Keratinocyte (primary cell): ENCODE measurements around the gene MAN1C1. TPM values are rescaled to one million over a fixed set of nuclear protein-coding genes. Genes with fewer than 3 reads are reported as not detected.

Experiments used
- DNase-seq: peaks from one replicate; pipeline ENCODE4 v3.0.0-alpha.2; 2011; ENCODE audit warnings: low read depth, missing footprints, low spot score
- FAIRE-seq: peaks from 2 replicates; lab custom pipeline; 2011; peaks lifted over from hg19 to GRCh38; lab: Jason Lieb, UNC
- H2AFZ ChIP-seq: 2 replicates; pipeline ENCODE4 v1.6.0; 2012; ENCODE audit warnings: low read length, control low read depth, inconsistent platforms; ENCODE audit not compliant: control insufficient read depth
- H3K27ac ChIP-seq: 2 replicates; pipeline ENCODE4 v1.5.1; 2011; ENCODE audit warnings: low read length; ENCODE audit not compliant: control insufficient read depth, insufficient read depth
- H3K27me3 ChIP-seq: 3 replicates; pipeline ENCODE4 v1.6.0; 2011; ENCODE audit warnings: low read length; ENCODE audit not compliant: control insufficient read depth, insufficient read depth; ENCODE audit errors: extremely low read depth
- H3K36me3 ChIP-seq, 2 experiments: 2 replicates in 1 of 2; 3 replicates in 1 of 2; pipeline ENCODE4 v1.5.1; 2011; ENCODE audit warnings: low read length in 2 of 2, mild to moderate bottlenecking in 1 of 2; ENCODE audit not compliant: control insufficient read depth in 2 of 2, insufficient read depth in 2 of 2; ENCODE audit errors: extremely low read depth in 1 of 2
- H3K4me1 ChIP-seq: 3 replicates; pipeline ENCODE4 v1.5.1; 2011; ENCODE audit warnings: low read length; ENCODE audit not compliant: control insufficient read depth, insufficient read depth; ENCODE audit errors: extremely low read depth
- H3K4me2 ChIP-seq: 3 replicates; pipeline ENCODE4 v1.6.0; 2011; ENCODE audit warnings: low read depth, low read length; ENCODE audit not compliant: control insufficient read depth, insufficient read depth; ENCODE audit errors: extremely low read depth
- H3K4me3 ChIP-seq, 3 experiments: fragments of 200-600 bp in 1 of 3; sonication (generic) in 1 of 3; 2 replicates in 2 of 3; 3 replicates in 1 of 3; pipeline ENCODE4 v1.5.1; 2011 to 2016; ENCODE audit warnings: low read length in 3 of 3, mild to moderate bottlenecking in 3 of 3, control low read depth in 2 of 3, inconsistent platforms in 1 of 3, low read depth in 1 of 3, mixed read lengths in 1 of 3, mixed run types in 1 of 3, moderate library complexity in 1 of 3; ENCODE audit not compliant: control insufficient read depth in 2 of 3, insufficient read depth in 2 of 3; ENCODE audit errors: extremely low read depth in 1 of 3
- H3K79me2 ChIP-seq: 2 replicates; pipeline ENCODE4 v1.6.0; 2012; ENCODE audit warnings: low read length; ENCODE audit not compliant: control insufficient read depth, insufficient read depth
- H3K9ac ChIP-seq: 3 replicates; pipeline ENCODE4 v1.6.0; 2011; ENCODE audit warnings: low read length; ENCODE audit not compliant: control insufficient read depth, insufficient read depth; ENCODE audit errors: extremely low read depth
- H3K9me1 ChIP-seq: 3 replicates; pipeline ENCODE4 v1.6.0; 2011; ENCODE audit warnings: low read length; ENCODE audit not compliant: control insufficient read depth, insufficient read depth; ENCODE audit errors: extremely low read depth
- H3K9me3 ChIP-seq: 2 replicates; pipeline ENCODE4 v1.5.1; 2012; ENCODE audit warnings: low read depth, low read length; ENCODE audit not compliant: control insufficient read depth
- H4K20me1 ChIP-seq: 3 replicates; pipeline ENCODE4 v1.6.0; 2011; ENCODE audit warnings: low read length; ENCODE audit not compliant: control insufficient read depth, insufficient read depth; ENCODE audit errors: extremely low read depth
- EZH2 ChIP-seq: IDR thresholded peaks from one replicate; pipeline ENCODE4 v1.6.1; 2012; ENCODE audit warnings: inconsistent platforms, mild to moderate bottlenecking, low read length, moderate library complexity
- dilution Hi-C: fragments of 300-500 bp; cut with MboI; formaldehyde crosslinking; loops from one replicate; pipeline ENCODE4 v1.7.0; 2020; ENCODE audit warnings: low sequenced_read_pairs; ENCODE audit not compliant: extremely low pct_ligation_motif_present
- polyA plus RNA-seq, 5 experiments: library from polyadenylated mRNA; depleted of rRNA in 3 of 5; stranded (reverse) in 3 of 5; stranded (forward) in 1 of 5; unstranded in 1 of 5; fragments of >200 nt; gene quantifications; 1 replicate in 1 of 5; 2 replicates in 3 of 5; 3 replicates in 1 of 5; pipeline versions ENCODE4 v1.2.1 to v1.2.3, GENCODE V29; 2011 to 2012; ENCODE audit warnings: missing spikeins in 2 of 5, low read depth in 1 of 5, low replicate concordance in 1 of 5
- TF ChIP-seq, protein P1 (sequence below), 3 experiments: IDR thresholded peaks in 1 of 3; conservative IDR thresholded peaks in 1 of 3; optimal IDR thresholded peaks in 1 of 3; 2 replicates in 2 of 3; 3 replicates in 1 of 3; pipeline versions ENCODE3 to v1.5.1; 2011; ENCODE audit warnings: low read length in 3 of 3, mild to moderate bottlenecking in 3 of 3, moderate library complexity in 2 of 3, control low read depth in 1 of 3, inconsistent platforms in 1 of 3; ENCODE audit not compliant: insufficient read depth in 2 of 3; ENCODE audit errors: extremely low read depth in 1 of 3

Gene MAN1C1
- polyA plus RNA-seq, 1 donor (not counting 4 experiments of a cell fraction or from before 2014, with no cell fraction given): 0.07 TPM

DNA sequence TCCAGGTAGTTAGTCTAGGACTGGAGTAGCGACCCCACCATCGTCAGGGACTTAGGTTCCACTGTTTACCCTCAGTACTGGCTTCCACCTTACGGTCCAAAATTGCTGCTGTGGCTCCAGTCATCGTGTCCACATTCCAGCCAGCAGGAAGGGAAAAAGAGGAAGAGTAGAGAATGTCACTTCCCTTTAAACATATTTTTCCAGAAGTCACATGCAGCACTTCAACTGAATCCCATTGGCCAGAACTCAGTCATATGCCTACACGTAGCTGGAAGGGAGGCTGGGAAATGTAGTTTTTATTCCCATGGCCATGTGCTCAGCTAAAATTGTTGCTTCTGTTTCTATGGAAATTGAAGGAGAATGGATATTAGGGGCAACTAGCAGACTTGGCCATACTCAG is 99.3 kb downstream of the MAN1C1 start:
- H3K9ac ChIP-seq: no peak overlapping the region

DNA sequence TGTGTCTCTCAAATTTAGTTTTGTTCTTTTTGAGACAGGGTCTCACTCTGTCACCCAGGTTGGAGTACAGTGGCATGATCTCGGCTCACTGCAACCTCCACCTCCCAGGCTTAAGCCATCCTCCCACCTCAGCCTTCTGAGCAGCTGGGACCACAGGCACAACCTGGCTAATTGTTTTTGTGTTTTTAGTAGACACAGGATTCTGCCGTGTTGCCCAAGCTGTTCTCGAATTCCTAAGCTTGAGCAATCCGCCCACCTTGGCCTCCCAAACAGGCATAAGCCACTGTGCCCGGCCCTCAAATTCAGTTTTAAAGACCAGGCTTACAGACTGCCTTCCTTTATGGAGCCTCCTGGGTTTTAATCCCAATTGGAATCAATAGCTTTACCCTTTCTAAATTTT is 99.7 kb downstream of the MAN1C1 start:
- TF ChIP-seq, protein P1, sequence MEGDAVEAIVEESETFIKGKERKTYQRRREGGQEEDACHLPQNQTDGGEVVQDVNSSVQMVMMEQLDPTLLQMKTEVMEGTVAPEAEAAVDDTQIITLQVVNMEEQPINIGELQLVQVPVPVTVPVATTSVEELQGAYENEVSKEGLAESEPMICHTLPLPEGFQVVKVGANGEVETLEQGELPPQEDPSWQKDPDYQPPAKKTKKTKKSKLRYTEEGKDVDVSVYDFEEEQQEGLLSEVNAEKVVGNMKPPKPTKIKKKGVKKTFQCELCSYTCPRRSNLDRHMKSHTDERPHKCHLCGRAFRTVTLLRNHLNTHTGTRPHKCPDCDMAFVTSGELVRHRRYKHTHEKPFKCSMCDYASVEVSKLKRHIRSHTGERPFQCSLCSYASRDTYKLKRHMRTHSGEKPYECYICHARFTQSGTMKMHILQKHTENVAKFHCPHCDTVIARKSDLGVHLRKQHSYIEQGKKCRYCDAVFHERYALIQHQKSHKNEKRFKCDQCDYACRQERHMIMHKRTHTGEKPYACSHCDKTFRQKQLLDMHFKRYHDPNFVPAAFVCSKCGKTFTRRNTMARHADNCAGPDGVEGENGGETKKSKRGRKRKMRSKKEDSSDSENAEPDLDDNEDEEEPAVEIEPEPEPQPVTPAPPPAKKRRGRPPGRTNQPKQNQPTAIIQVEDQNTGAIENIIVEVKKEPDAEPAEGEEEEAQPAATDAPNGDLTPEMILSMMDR (optimal IDR thresholded peaks at IDR 0.05 in 1 of 3, IDR thresholded peaks at IDR 0.05 in 1 of 3, conservative IDR thresholded peaks at IDR 0.05 in 1 of 3; ENCODE audit: extremely low read depth in 1 of 3, insufficient read depth in 2 of 3, low read length in 3 of 3): no peak
- no peak for TF ChIP-seq EZH2

More for the DNA sequence above, 99.3 kb downstream of the MAN1C1 start:
- no peak overlapping the region for H3K4me2 ChIP-seq
- H4K20me1 ChIP-seq: no peaks in the 10 kb centered on the region
- H3K4me1 ChIP-seq: no peaks in the 10 kb centered on the region
- FAIRE-seq: no peak
- H3K4me3 ChIP-seq: no peak overlapping the region
- no peaks in the 10 kb centered on the region for H3K79me2 ChIP-seq
- H3K36me3 ChIP-seq: no peaks in the 10 kb centered on the region
- no peaks in the 10 kb centered on the region for H3K27me3 ChIP-seq
- dilution Hi-C loops: no loop called here
- no peaks in the 10 kb centered on the region for H3K9me1 ChIP-seq
- H3K27ac ChIP-seq: no peak overlapping the region
- TF ChIP-seq EZH2: no peak
- TF ChIP-seq, protein P1 (optimal IDR thresholded peaks at IDR 0.05 in 1 of 3, IDR thresholded peaks at IDR 0.05 in 1 of 3, conservative IDR thresholded peaks at IDR 0.05 in 1 of 3; ENCODE audit: extremely low read depth in 1 of 3, insufficient read depth in 2 of 3, low read length in 3 of 3): no peak
- no peak for DNase-seq
- H3K9me3 ChIP-seq: no peaks in the 10 kb centered on the region
- no peak overlapping the region for H2AFZ ChIP-seq

More for the DNA sequence above, 99.7 kb downstream of the MAN1C1 start:
- Histone ChIP-seq H3K9me1 (no peaks in the 10 kb centered on the region), H3K9ac (no peak overlapping the region), H3K79me2 (no peaks in the 10 kb centered on the region), H3K4me1 (no peaks in the 10 kb centered on the region), H3K36me3 (no peaks in the 10 kb centered on the region), H3K4me3 (no peak overlapping the region), H3K4me2 (no peak overlapping the region), H3K27ac (no peak overlapping the region), H2AFZ (no peak overlapping the region), H3K27me3 (no peaks in the 10 kb centered on the region), H3K9me3 (no peaks in the 10 kb centered on the region), H4K20me1 (no peaks in the 10 kb centered on the region)
- DNase-seq (no peak), FAIRE-seq (no peak)
- dilution Hi-C loops: no loop called here
